HG02943 (cell line): Measurements from ENCODE around the gene NOP56.

Experiments
- ATAC-seq: cut with Tn5 transposase; IDR thresholded peaks from one replicate; pipeline ENCODE4 v1.9.1; 2021; ENCODE audit warnings: mild to moderate bottlenecking, low read depth, moderate library complexity; ENCODE audit not compliant: unreplicated experiment

Gene NOP56, protein sequence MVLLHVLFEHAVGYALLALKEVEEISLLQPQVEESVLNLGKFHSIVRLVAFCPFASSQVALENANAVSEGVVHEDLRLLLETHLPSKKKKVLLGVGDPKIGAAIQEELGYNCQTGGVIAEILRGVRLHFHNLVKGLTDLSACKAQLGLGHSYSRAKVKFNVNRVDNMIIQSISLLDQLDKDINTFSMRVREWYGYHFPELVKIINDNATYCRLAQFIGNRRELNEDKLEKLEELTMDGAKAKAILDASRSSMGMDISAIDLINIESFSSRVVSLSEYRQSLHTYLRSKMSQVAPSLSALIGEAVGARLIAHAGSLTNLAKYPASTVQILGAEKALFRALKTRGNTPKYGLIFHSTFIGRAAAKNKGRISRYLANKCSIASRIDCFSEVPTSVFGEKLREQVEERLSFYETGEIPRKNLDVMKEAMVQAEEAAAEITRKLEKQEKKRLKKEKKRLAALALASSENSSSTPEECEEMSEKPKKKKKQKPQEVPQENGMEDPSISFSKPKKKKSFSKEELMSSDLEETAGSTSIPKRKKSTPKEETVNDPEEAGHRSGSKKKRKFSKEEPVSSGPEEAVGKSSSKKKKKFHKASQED

DNA sequence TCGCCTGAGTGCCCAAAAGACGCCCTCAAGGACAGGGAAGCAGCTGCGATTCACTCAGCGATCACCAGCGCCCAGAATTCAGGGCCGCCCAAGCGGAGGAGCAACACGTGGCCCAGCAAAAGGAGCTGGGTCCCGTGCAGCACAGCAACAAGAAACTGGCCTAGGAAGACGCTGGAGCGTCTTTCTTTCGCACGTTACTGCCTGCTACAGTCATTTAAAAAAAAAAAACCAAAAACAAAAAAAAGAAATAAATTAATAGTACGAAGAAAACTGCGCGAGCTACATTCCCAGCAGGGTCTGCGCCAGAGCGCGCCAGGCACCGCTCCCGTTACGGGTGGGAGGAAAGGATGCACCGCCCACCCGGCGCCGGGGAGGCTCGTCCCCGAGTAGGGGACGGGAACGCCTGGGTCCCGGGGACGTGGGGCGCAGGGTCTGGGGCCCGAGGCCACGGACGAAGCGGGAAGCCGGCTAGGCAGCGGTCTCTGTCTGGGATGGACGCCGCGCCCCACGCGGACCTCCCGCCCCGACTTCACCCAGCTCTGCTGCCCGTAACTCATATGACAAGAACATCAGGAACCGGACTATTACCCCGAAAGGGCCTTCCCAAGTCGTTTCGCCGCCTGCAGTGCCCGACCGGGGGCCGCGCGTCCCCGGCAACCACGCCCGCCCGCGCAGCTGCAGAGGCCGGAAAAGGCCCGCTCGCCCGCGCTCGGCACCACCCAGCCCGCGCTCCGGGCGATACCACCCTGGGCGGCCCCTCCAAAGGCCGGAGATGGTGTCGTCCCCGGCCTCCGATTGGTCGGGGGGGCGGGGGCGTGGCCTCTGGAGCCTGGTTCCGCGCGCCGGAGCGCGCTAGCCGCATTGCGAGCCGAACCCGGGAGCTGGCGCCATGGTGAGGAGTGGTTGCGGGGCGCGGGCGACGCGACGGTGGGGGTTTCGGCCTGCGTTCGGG, at the start of gene NOP56:
Gene NOP56 (plus strand): TSS at position 861 of the 952 bp plus-strand sequence. CDS start 29 bp downstream, at position 890.
- ATAC-seq, result peak; percentile 84

DNA sequence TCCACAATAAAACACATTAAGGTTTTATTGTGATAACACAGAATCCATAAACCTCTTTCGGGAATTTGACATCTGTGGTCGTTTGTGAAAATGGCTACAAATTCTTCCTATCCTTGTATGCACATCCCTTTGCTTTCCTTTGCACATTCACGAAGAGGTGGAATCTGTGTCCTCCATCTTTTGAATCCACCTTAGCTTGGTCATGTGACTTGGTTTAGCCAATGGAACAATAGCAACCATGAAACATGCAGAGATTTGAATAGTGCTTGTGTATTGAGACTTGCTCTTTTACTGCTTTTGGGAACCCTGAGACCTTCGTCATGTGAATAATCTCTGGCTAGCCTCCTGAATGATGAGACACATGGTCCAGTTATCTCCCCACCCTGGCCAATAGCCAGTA, 49.7 kb upstream of the NOP56 start:
- ATAC-seq, result no peak

DNA sequence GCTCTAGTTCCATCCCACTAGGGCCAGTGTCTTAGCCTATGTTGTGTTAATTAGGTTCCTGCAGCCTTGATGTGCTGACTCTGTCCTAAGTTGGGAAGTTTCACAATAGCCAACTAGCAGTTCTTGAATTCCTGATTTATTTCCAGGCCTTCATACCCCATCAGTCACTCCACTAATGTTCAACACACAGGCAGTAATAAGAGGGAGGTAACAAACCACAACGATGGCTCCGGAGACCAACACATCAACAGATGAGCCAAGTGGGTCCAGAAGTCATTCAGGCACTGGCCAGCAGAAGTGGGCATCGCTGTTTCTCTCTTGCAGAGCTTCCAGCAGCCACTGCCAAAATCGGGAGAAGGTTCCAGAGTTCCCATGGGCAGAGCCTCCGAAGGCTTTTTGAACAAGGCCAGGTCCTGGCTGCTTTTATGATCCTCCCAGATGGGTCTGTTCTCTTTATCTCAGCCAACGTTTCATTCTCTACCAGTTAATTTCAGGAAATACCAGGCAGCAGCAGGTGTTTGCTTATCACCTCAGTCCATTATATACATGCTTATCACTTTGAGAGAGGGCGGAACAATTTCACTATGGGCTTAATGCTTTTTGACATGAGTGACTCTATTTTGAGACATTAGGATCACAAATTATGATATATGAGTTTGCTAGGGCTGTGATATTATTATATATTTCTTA, 48.5 kb upstream of the NOP56 start:
- no peak for ATAC-seq

DNA sequence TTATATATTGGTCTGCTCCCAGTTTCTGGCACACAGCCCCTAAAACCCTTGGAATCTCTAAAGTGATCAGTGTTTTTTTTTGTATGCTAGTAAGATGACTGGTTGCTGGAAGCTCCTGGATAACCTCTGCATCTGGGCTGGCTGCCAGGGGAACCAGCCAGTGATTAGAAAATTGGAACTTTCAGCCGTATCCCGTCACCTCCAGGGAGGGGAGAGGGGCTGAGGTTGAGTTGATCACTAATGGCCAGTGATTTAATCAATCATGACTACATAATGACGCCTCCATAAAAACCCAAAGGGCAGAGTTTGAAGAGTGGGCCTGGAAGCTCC, 48.0 kb upstream of the NOP56 start:
- no peak for ATAC-seq

DNA sequence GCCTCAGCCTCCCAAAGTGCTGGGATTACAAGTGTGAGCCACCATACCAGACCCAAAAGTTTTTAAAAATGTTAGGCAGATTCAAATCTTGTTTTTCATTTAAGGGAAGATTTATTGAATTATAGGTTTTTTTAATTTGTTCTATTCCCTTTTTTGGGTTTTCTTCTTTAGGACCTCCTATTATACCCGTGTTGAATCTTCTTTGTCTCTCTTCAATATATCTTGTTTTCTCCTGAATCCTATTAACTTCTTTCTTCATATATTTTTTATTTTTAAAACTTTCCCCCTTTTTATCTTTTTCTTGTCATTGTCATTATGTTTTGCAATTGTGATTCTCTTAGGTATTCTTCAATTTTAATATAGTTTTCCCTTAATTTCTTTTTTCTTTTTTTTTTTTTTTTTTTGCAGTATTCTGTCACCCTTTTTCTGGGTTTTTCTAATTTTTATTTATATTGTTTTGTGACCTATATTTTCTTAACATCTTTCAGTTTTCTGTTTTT, 45.9 kb upstream of the NOP56 start:
- no peak for ATAC-seq

DNA sequence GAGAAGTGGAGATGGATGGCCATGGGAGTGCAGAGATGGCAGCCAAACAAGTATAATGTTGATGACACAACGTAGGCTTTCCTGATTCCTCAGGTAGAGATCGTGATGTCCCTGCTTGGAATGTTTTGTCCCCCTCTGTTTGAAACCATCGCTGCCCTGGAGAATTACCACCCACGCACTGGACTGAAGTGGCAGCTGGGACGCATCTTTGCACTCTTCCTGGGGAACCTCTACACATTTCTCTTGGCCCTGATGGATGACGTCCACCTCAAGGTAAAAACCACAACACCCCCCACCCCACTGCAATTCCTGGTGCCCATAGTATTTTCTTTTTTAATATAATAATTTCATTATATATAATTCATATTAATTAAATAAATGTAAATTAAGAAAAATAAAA, 42.1 kb upstream of the NOP56 start:
- no peak for ATAC-seq

DNA sequence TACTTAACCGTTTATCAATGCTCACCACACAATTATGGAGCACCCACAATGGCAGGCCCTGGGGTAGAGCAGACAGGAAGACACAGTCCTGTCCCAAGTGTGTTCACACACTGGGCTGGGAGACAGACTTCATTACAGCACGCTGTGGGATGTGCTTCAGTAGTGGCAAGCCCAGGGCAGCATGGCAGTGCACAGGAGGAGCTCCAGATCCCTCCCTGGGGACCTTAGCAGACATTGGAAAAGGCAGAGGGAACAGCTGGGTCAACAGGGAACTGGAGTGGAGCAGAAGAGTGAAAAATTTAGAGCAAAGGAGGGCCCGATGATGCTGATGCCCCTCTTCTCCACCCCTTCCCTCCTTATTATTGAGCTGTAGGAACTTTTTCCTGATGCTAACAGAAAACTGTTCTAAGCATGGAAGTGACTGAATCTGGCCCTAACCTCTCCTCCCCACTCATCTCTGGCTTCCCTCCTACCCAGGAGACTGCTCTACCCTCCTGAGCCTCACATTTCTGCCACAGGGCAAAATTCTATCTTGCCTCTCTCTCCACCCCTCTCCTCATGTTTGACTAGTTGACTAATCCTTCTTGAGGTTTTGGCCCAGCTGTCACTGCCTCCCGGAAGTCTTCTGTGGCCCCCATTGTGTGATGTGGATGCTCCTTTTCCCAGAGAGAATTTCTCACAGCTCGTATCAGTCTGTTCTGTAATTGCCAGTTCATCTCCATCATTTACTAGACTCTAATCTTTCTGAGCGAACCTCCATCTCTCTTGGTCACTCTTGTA, 41.3 kb upstream of the NOP56 start:
- ATAC-seq, result no peak

DNA sequence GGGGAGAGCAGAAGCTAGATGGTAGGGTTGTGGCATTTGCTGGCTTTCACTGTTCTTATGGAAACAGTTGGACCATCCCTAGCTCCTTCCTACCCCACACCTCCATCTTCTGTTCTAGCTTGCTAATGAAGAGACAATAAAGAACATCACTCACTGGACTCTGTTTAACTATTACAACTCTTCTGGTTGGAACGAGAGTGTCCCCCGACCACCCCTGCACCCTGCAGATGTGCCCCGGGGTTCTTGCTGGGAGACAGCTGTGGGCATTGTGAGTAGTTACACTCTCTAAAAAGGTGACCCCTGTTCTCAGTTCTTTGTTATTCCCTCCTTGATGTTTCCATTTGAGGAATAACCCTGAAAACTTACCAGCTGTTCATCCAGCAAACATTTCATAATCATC, 40.4 kb upstream of the NOP56 start:
- no peak for ATAC-seq

DNA sequence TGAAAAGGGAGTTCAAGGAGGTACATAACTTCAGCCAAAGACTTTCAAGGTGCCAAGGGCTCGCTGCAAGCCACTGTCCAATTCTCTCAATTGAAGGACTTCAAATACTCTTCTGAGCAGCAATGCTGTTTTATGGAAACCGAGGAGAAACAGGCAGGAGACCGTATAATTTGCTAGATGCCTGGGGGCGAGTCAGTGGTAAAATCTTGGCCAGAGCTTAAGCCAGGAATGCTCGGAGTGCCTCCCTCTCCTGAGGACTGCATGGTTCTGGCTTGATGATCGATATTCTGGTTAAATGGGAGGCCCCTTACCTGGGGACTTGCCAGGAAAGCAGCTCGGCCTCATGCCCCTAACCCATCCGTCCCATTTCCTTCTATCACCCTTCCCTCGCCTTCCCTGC, 35.8 kb upstream of the NOP56 start:
- no peak for ATAC-seq

DNA sequence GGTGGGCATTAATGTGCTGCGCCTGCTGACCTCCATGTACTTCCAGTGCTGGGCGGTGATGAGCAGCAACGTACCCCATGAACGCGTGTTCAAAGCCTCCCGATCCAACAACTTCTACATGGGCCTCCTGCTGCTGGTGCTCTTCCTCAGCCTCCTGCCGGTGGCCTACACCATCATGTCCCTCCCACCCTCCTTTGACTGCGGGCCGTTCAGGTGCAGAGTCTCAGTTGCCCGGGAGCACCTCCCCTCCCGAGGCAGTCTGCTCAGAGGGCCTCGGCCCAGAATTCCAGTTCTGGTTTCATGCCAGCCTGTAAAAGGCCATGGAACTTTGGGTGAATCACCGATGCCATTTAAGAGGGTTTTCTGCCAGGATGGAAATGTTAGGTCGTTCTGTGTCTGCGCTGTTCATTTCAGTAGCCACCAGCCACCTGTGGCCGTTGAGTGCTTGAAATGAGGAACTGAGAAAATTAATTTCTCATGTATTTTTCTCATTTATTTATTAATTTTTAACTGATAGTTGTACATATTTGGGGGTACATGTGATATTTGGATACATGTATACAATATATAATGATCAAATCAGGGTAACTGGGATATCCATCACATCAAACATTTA, 35.2 kb upstream of the NOP56 start:
- ATAC-seq, result no peak

DNA sequence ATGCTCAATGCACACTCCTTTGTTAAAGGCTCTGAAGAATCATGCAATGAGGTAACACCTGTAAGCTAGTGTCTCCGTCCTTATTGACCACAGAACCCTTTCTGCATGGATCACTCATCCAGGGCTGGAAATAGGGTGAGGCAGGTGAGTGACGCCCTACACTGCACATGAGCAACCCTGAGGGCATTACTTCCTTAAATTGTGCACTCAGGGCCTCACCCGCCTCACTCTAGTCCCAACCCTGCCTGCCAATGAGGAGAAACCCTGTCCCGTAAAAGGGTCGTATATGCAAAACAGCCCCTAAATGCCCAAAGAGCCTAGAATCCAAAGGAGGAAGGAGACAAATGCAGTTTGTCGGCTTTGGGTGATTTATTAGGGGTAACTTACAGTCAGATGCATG, 33.6 kb upstream of the NOP56 start:
- ATAC-seq, result no peak

DNA sequence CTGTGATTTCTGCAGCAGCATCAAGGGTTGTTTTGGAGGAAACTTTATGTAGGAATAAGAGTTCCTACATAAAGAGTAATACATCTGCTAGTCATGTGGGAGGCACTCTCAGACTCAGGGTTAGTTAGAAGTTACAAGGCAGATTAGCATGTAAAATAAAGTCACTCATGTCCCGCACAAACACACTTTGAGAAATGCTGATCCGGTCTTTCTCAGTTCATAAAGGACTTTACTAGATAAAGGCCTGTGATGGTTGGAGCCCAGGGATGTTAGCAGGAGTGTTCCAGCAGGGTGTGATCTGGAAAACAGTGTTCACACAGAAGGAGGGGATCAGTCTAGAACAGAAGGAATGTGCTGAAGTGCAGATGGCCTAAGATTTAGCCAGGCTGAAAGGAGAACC, 33.1 kb upstream of the NOP56 start:
- no peak for ATAC-seq

DNA sequence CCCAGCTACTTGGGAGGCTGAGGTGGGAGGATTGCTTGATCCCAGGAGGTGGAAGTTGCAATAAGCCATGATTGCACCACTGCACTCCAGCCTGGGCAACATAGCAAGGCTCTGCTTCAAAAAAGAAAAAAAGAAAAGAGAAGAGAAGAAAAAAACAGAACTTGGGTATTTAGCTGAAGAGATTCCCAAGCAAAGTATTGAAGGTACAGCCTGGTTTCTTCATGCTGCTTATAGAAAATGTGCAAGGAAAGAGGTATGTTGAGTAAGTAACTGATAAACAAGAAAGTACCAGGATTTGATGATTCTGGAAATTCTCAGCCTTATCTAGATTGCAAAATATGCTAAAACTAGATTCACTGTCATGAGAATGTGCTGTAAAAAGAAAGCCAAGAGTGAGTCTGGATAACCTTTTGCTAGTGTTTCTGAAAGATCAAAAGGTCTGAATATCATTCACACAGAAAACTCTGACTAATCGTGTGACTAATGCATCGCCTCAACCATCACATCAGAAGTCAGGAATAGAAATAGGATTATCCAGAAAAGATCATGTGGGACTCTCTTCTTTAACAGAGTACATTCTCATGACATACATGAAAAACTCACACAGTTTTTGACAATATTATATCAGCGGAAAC, 32.4 kb upstream of the NOP56 start:
- ATAC-seq, result no peak

DNA sequence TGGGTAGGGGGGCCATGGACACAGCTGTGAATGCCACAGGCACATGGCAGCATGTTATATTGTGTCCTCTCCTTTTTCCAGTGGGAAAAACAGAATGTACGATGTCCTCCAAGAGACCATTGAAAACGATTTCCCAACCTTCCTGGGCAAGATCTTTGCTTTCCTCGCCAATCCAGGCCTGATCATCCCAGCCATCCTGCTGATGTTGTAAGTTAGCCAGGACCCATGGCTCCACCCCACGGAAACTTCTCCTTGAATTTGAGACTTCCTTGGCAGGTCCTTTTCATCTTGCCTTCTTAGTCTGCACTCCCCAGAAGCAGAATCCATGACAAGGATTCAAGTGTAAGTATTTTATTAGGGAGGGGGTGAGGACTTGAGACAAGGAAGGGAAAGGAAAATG, 28.2 kb upstream of the NOP56 start:
- no peak for ATAC-seq

DNA sequence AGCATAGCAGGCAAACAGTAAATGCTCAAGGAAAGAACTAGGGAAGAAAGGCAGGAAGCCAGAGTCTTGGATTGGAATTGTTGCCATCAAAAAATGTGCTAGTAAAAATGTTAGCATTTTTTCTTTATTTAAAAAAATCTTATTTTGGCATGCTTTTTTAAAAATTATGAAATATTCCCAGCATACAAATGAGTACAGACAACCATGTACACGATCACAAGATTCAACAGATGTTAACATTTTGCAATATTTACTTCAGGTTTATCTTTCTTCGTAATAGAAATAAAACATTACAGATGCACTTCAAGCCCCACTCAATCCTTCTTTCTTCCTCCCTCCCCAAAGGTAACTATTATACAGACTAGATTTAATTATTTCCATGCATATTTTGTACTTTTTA, 27.4 kb upstream of the NOP56 start:
- no peak for ATAC-seq

DNA sequence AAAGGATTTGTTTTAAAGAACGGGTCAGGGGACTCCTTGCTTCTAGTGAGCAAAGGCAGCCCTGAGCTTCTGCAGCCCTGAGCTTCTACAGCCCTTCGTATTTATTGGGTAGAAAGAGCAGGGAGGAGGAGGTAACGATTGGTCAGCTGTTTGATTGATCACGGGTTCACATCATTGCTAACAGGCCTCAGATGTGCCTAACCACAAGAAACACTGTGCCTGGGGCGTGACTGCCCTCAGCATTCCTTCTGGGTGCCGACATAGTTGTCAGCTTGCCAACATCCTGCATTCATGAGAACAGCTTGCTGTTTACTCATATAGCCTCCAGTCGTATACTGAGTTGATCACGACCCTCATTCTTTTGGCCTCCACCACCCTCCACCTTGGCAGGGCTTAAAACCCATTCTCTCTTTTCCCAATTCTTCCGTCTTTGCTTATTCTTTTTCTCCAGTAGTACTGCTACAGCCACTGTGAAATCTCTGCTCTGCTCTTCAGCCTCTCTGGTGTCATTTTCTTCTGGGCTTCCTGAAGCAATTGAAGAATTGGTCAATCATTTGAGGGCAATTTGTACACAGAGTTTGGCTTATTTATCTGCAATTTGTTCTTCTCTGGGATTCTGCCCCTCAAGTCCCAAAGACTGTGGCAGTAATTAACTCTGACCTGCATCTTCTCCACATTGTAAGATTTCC, 25.4 kb upstream of the NOP56 start:
- ATAC-seq, result no peak

DNA sequence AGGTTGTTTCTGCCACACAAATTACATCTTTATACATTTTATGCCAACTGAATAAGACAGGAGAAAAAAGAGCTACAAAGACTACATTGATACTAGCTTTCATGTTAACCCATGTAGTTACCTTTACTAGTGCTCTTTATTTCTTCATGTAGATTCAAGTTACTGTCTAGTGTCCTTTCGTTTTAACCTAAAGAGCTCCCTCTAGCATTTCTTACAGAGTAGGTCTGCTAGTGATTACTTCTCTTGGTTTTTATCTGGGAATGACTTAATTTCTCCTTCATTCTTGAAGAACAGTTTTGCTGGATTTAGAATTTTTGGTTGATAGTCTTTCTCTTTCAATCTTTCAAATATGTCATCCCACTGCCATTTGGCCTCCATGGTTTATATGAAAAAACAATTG, 21.2 kb upstream of the NOP56 start:
- ATAC-seq, result no peak

DNA sequence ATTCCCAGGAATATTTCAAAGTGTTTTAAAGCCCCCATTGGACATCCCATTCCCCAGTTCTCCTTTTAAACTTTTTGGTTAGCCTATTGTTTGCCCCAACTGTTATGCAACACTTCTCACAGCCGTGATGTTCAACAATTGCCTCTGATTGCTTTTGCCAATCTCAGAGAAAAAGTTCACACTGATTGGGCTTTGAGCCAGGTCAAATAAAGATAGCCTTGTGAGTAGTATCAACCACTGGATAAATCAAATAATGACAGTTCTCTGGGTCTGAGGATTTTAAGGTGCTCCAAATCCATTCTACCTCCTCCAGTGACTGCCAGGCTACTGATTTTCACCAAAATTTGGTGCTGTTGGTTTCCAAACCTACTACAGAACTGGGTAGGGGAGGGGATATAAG, 19.1 kb upstream of the NOP56 start:
- no peak for ATAC-seq
